ENCODE results near the gene PODNL1.

DNA sequence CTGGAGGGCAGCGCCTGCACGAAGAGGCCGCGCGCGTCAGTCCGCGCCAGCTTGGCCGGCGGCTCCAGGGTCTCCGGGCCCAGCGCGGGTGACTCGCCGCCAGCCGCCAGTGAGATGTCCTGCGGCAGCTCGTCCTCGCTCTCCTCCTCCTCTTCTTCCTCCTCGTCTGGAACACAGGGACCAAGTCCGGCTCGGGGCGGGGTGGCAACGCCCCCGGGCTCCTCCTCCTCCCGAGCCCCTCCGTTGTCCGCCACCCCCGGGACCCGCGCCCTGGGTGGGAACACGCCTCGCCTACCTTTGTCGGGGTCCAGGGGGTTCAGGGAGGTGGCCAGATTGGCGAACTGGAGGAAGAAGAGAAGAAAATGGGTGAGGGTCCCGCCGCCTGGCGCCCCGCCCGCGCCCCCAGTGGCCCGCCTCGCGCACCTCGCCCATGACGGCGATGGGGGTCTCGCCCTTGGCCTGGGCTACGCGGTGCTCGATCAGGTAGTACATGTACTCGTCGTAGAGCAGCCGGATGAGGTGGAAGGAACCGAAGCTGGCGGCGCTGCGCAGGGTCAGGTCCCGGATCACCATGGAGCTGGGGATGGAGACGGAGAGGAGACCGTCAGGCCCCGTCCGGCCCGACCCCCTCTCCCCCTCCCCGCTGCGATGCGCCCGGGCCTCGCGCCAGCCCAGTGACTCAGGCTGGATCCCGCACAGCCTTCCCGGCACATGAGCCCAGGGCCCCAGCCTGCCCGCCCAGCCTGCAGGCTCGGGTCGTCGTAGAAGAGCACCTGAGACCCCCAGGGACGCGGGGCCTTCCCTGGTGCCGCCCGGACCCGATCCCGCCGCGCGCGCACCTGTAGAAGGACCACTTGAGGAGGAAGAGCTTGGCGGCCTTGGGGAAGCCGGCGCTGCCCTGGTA is 24.7 kb upstream of the PODNL1 start:
- TF ChIP-seq EZH2phosphoT487 (IDR thresholded peaks at IDR 0.05; ENCODE audit: insufficient read depth, low read depth) (no peak), EZH2 (IDR thresholded peaks at IDR 0.05; ENCODE audit: insufficient read depth, poor library complexity, severe bottlenecking) (no peak)

Measured in GM23248 (cell line).